ENCODE measurements around the gene BEND3.
"Not testable (repeated sequence)": the region's sequence is repeated elsewhere in the genome, so short reads cannot be mapped to it uniquely, and the experiment has no call there.

The BEND3 gene

GRCh38 chr6:107114926-107115694 is at the start of gene BEND3:
TSS of gene BEND3 (minus strand) at chr6:107115515. CDS start at chr6:107099285, 16,230 bp downstream.
- peak; percentile 51 for DNase-seq

- DNase-seq: not testable (repeated sequence)
Measured at GRCh38 chr6:107164299-107164698, 49.0 kb upstream of the BEND3 start.

- no peak for DNase-seq
Measured at GRCh38 chr6:107161521-107161920, 46.2 kb upstream of the BEND3 start.

GRCh38 chr6:107156617-107157016 is 41.3 kb upstream of the BEND3 start:
- DNase-seq: no peak

GRCh38 chr6:107154801-107155160 is 39.5 kb upstream of the BEND3 start:
- DNase-seq: no peak

GRCh38 chr6:107154131-107154800 is 39.0 kb upstream of the BEND3 start:
- DNase-seq: no peak

GRCh38 chr6:107152638-107153430 is 37.5 kb upstream of the BEND3 start:
- no peak for DNase-seq

GRCh38 chr6:107144666-107145065 is 29.4 kb upstream of the BEND3 start:
- no peak for DNase-seq

- DNase-seq: no peak
Measured at GRCh38 chr6:107144014-107144413, 28.7 kb upstream of the BEND3 start.

GRCh38 chr6:107140581-107140980 is 25.3 kb upstream of the BEND3 start:
- DNase-seq: no peak

- not testable (repeated sequence) for DNase-seq
Measured at GRCh38 chr6:107136324-107136723, 21.0 kb upstream of the BEND3 start.

GRCh38 chr6:107135048-107135680 is 19.8 kb upstream of the BEND3 start:
- not testable (repeated sequence) for DNase-seq

GRCh38 chr6:107132330-107132954 is 17.1 kb upstream of the BEND3 start:
- peak; percentile 23 for DNase-seq

- no peak for DNase-seq
Measured at GRCh38 chr6:107129370-107129925, 14.1 kb upstream of the BEND3 start.

GRCh38 chr6:107128577-107128976 is 13.3 kb upstream of the BEND3 start:
- DNase-seq: no peak

- DNase-seq: no peak
Measured at GRCh38 chr6:107128175-107128574, 12.9 kb upstream of the BEND3 start.

GRCh38 chr6:107125771-107126170 is 10.5 kb upstream of the BEND3 start:
- DNase-seq: no peak

GRCh38 chr6:107124934-107125348 is 9.6 kb upstream of the BEND3 start:
- no peak for DNase-seq

- no peak for DNase-seq
Measured at GRCh38 chr6:107123501-107123900, 8.2 kb upstream of the BEND3 start.

GRCh38 chr6:107122748-107123147 is 7.4 kb upstream of the BEND3 start:
- DNase-seq: no peak

GRCh38 chr6:107121964-107122495 is 6.7 kb upstream of the BEND3 start:
- no peak for DNase-seq

- DNase-seq: no peak
Measured at GRCh38 chr6:107121266-107121665, 6.0 kb upstream of the BEND3 start.
